Activated T-helper 2 cell treated with anti-CD3 and anti-CD28 coated beads, Interferon-gamma antibody, Interleukin-2, Interleukin-4, amounts not matched to agents 10 μg/mL and 5 μg/mL and 100 μg/mL, durations not matched to agents 14 hours and 24 hours and 36 hours (primary cell): ENCODE results near the gene RXRB. TPM values are rescaled to one million over a fixed set of nuclear protein-coding genes. Genes with fewer than 3 reads are reported as not detected.
A peak's percentile ranks its signal among the peaks of the same experiment; 100 is the strongest.

Experiments
- DNase-seq: peaks from one replicate; pipeline ENCODE4 v3.0.0; 2021; ENCODE audit warnings: low spot score
- H3K27ac Mint-ChIP-seq: one replicate; pipeline ENCODE4 v1.8.0; 2021; ENCODE audit warnings: mixed read lengths
- H3K27me3 Mint-ChIP-seq: one replicate; pipeline ENCODE4 v1.8.0; 2021; ENCODE audit warnings: low read depth, mixed read lengths
- H3K36me3 Mint-ChIP-seq: one replicate; pipeline ENCODE4 v1.8.0; 2021; ENCODE audit warnings: low read depth, mixed read lengths
- H3K4me1 Mint-ChIP-seq: one replicate; pipeline ENCODE4 v1.8.0; 2021; ENCODE audit warnings: low read depth, mixed read lengths
- H3K4me3 Mint-ChIP-seq: one replicate; pipeline ENCODE4 v1.8.0; 2021; ENCODE audit warnings: low read depth, mild to moderate bottlenecking, moderate library complexity, mixed read lengths
- H3K9me3 Mint-ChIP-seq: one replicate; pipeline ENCODE4 v1.8.0; 2021; ENCODE audit warnings: mixed read lengths
- intact Hi-C: fragments of 100-400 bp; cut with micrococcal nuclease; formaldehyde crosslinking; loops from one replicate; pipeline ENCODE4 v1.15.1; 2023
- total RNA-seq: library from RNA; stranded (reverse); gene quantifications from 2 replicates; pipeline ENCODE4 v1.2.3, GENCODE V29; 2022

The RXRB gene
- 47.8 and 50.0 TPM in 2 replicates for total RNA-seq

GRCh38 chr6:33200219-33201146 is at the start of gene RXRB, which contains the start of gene SLC39A7:
RXRB (minus strand) TSS chr6:33200665; CDS start chr6:33200476, 189 bp downstream.
SLC39A7 (plus strand) TSS chr6:33200867; CDS start chr6:33201246, 379 bp downstream.
- intact Hi-C loops, result loop anchor here (1.0 to 10.0 kb wide), 6 partner anchors 70 to 1008 kb away; partner anchors contain the start of genes GPSM3, PBX2, PHF1 and PSMB8
- H3K4me3 Mint-ChIP-seq, result peak within 1 kb of the TSS; percentile 100
- peaks cover 50% of the 10 kb centered on the region for H3K4me1 Mint-ChIP-seq
- peak; percentile 97 for DNase-seq
- no peaks in the 10 kb centered on the region for H3K9me3 Mint-ChIP-seq
- H3K36me3 Mint-ChIP-seq, result peaks cover 59% of the 10 kb centered on the region
- H3K27ac Mint-ChIP-seq, result peak within 1 kb of the TSS; percentile 98
- H3K27me3 Mint-ChIP-seq, result no peaks in the 10 kb centered on the region

GRCh38 chr6:33249732-33250630 is 49.5 kb upstream of the RXRB start:
- Mint-ChIP-seq H3K9me3 (no peaks in the 10 kb centered on the region), H3K27me3 (no peaks in the 10 kb centered on the region), H3K4me3 (peak overlapping the region; percentile 88), H3K27ac (peak overlapping the region; percentile 92), H3K4me1 (peaks cover 32% of the 10 kb centered on the region), H3K36me3 (peaks cover 33% of the 10 kb centered on the region)
- DNase-seq, result no peak
- intact Hi-C loops, result loop anchor here (1.0 to 2.0 kb wide), 4 partner anchors 21 to 278 kb away; partner anchors contain the start of gene VPS52

GRCh38 chr6:33248932-33249731 is 48.7 kb upstream of the RXRB start:
- peaks cover 32% of the 10 kb centered on the region for H3K4me1 Mint-ChIP-seq
- H3K27ac Mint-ChIP-seq, result peak overlapping the region; percentile 92
- H3K27me3 Mint-ChIP-seq, result no peaks in the 10 kb centered on the region
- intact Hi-C loops, result loop anchor here (1.0 to 2.0 kb wide), 6 partner anchors 22 to 277 kb away; partner anchors contain the start of gene VPS52
- DNase-seq, result peak; percentile 97
- H3K9me3 Mint-ChIP-seq, result no peaks in the 10 kb centered on the region
- peaks cover 33% of the 10 kb centered on the region for H3K36me3 Mint-ChIP-seq
- peak overlapping the region; percentile 88 for H3K4me3 Mint-ChIP-seq

- H3K4me1 Mint-ChIP-seq, result peaks cover 32% of the 10 kb centered on the region
These were observed 48.1 kb upstream of the RXRB start for GRCh38 chr6:33248643-33248931.

DNA sequence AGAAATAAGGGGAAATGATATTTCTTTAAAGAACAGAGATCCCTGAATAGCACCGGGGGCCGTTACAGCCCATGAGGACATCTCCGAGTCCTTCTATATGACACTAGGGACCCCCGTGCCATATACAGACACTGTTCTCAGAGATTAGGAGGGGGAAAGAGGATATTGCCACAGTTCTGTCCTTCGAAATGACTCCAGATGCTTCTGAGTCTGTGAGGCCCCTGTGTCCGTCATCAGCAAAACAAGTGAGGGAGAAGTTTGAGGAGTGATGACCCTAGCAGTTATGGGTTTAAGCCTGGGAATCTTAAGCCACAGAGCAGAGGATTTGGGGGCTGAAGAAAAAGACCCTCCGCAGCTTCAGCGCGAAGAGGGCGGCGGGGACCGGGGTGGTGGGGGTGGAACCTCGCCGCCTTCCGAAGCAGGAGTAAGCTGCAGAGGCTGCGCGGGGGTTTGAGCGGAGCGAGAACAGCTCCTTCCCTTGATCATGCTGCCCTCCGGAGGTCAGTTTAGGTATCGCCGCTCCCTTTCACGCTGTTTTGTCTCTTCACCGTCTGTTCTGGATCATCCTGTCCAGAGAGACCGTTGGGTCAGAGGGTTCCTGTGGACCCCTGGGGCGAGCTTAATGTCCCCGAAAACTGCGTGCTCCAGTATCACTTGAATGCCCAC is 47.6 kb upstream of the RXRB start:
- H3K36me3 Mint-ChIP-seq, result peaks cover 33% of the 10 kb centered on the region
- H3K27me3 Mint-ChIP-seq, result peaks cover 3% of the 10 kb centered on the region
- DNase-seq, result peak; percentile 87
- no peaks in the 10 kb centered on the region for H3K9me3 Mint-ChIP-seq
- H3K4me1 Mint-ChIP-seq, result peaks cover 34% of the 10 kb centered on the region
- peak overlapping the region; percentile 87 for H3K27ac Mint-ChIP-seq
- intact Hi-C loops, result loop anchor here (1.0 to 2.0 kb wide), 3 partner anchors 65 to 129 kb away; no protein-coding TSS in a partner anchor
- H3K4me3 Mint-ChIP-seq, result peak overlapping the region; percentile 88

More at GRCh38 chr6:33248643-33248931, 48.1 kb upstream of the RXRB start:
- Mint-ChIP-seq H3K9me3 (no peaks in the 10 kb centered on the region), H3K4me3 (peak overlapping the region; percentile 88), H3K36me3 (peaks cover 33% of the 10 kb centered on the region), H3K27ac (peak overlapping the region; percentile 87), H3K27me3 (no peaks in the 10 kb centered on the region)
- intact Hi-C loops, result loop anchor here (1.0 to 2.0 kb wide), 3 partner anchors 64 to 129 kb away; no protein-coding TSS in a partner anchor
- DNase-seq, result no peak

GRCh38 chr6:33243476-33243875 is 43.0 kb upstream of the RXRB start:
- H3K36me3 Mint-ChIP-seq, result no peaks in the 10 kb centered on the region
- H3K9me3 Mint-ChIP-seq, result no peaks in the 10 kb centered on the region
- DNase-seq, result no peak
- intact Hi-C loops, result no loop called here
- H3K4me1 Mint-ChIP-seq, result peaks cover 15% of the 10 kb centered on the region
- H3K27me3 Mint-ChIP-seq, result peaks cover 15% of the 10 kb centered on the region
- no peak overlapping the region for H3K27ac Mint-ChIP-seq
- H3K4me3 Mint-ChIP-seq, result no peak overlapping the region

GRCh38 chr6:33241968-33242367 is 41.5 kb upstream of the RXRB start:
- DNase-seq, result no peak
- intact Hi-C loops, result no loop called here
- no peaks in the 10 kb centered on the region for H3K36me3 Mint-ChIP-seq
- no peaks in the 10 kb centered on the region for H3K9me3 Mint-ChIP-seq
- H3K27ac Mint-ChIP-seq, result peak overlapping the region; percentile 28
- H3K27me3 Mint-ChIP-seq, result peaks cover 17% of the 10 kb centered on the region
- H3K4me1 Mint-ChIP-seq, result peaks cover 13% of the 10 kb centered on the region
- no peak overlapping the region for H3K4me3 Mint-ChIP-seq

- H3K4me1 Mint-ChIP-seq, result peaks cover 12% of the 10 kb centered on the region
- no peaks in the 10 kb centered on the region for H3K9me3 Mint-ChIP-seq
- peaks cover 37% of the 10 kb centered on the region for H3K27me3 Mint-ChIP-seq
- intact Hi-C loops, result no loop called here
- no peak for DNase-seq
- H3K36me3 Mint-ChIP-seq, result no peaks in the 10 kb centered on the region
- no peak overlapping the region for H3K27ac Mint-ChIP-seq
- H3K4me3 Mint-ChIP-seq, result no peak overlapping the region
These were observed 37.3 kb upstream of the RXRB start for GRCh38 chr6:33237741-33238140.

DNA sequence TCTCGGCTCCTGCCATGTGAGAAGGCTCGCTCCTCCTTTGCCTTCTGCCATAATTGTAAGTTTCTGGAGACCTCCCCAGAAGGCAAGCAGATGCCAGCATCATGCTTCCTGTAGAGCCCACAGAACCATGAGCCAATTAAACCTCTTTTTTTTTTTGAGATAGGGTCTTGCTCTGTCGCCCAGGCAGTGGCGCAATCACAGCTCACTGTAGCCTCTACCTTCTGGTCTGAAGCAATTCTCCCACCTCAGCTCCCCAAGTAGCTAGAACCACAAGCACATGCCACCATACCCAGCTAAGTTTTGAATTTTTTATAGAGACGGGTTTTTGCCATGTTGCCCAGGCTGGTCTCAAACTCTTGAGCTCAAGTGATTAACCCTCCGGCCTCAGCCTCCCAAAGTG is 36.4 kb upstream of the RXRB start:
- Mint-ChIP-seq H3K4me1 (peaks cover 6% of the 10 kb centered on the region), H3K4me3 (no peak overlapping the region), H3K27me3 (peaks cover 39% of the 10 kb centered on the region), H3K36me3 (no peaks in the 10 kb centered on the region), H3K9me3 (no peaks in the 10 kb centered on the region), H3K27ac (no peak overlapping the region)
- DNase-seq, result no peak
- intact Hi-C loops, result no loop called here

DNA sequence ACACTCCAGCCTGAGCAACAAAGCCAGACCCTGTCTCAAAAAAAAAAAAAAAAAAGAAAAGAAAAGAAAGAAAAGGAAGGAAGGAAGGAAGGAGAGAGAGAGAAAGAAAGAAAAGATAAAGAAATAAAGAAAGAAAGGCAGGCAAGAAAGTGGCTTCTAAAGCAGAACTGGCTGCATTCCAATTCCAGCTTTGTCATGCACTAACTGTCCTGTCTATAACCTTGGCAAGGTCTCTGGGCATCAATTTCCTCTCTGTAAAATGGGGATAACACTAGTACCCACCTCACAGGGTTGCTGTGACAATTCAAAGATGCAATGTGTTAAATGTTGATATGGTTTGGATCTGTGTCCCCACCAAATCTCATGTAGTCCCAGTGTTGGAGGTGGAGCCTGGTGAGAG is 35.9 kb upstream of the RXRB start:
- DNase-seq, result no peak
- no peak overlapping the region for H3K27ac Mint-ChIP-seq
- peaks cover 43% of the 10 kb centered on the region for H3K27me3 Mint-ChIP-seq
- H3K9me3 Mint-ChIP-seq, result no peaks in the 10 kb centered on the region
- H3K4me1 Mint-ChIP-seq, result peaks cover 4% of the 10 kb centered on the region
- H3K36me3 Mint-ChIP-seq, result no peaks in the 10 kb centered on the region
- intact Hi-C loops, result no loop called here
- H3K4me3 Mint-ChIP-seq, result no peak overlapping the region

DNA sequence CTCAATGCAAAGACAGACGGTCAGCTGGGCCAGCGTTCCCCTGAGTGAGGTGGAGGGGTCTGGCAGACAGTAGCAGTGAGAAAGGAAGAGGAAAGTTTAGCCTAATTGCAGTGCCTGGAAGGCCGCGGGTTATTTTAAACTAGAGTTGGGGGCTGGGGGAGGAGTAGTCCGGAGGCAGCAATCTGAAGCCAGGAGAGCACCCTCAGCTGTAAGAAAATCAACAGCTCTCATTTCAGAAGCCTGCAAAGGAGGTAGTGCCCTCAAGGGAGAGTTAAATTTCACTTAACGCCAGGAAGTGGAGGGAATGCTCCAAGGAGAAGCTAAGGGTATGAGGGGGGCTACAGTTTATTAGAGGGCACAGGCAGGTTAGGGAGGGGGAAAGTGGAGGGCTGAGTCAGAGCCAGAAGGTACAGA is 34.8 kb upstream of the RXRB start:
- H3K27ac Mint-ChIP-seq, result no peak overlapping the region
- peaks cover 43% of the 10 kb centered on the region for H3K27me3 Mint-ChIP-seq
- no peak for DNase-seq
- H3K4me3 Mint-ChIP-seq, result no peak overlapping the region
- no peaks in the 10 kb centered on the region for H3K36me3 Mint-ChIP-seq
- H3K4me1 Mint-ChIP-seq, result peaks cover 2% of the 10 kb centered on the region
- H3K9me3 Mint-ChIP-seq, result no peaks in the 10 kb centered on the region
- intact Hi-C loops, result no loop called here
